C4-2B (cell line): Measurements from ENCODE around the gene ZC4H2.
"Not testable (repeated sequence)": the region's sequence is repeated elsewhere in the genome, so short reads cannot be mapped to it uniquely, and the experiment has no call there.

Experiments used
- H3K27ac ChIP-seq: fragments of 450-650 bp; 2 replicates; pipeline ENCODE4 v1.5.1; 2017
- CTCF ChIP-seq: fragments of 450-650 bp; conservative IDR thresholded peaks from 2 replicates; pipeline ENCODE4 v1.5.1; 2017; ENCODE audit warnings: mild to moderate bottlenecking
- ZFX ChIP-seq: fragments of 450-650 bp; IDR thresholded peaks from 2 replicates; pipeline ENCODE4 v1.6.1; 2017

Gene ZC4H2, protein sequence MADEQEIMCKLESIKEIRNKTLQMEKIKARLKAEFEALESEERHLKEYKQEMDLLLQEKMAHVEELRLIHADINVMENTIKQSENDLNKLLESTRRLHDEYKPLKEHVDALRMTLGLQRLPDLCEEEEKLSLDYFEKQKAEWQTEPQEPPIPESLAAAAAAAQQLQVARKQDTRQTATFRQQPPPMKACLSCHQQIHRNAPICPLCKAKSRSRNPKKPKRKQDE

GRCh38 chrX:64975989-64976672, at the start of gene ZC4H2:
TSS of gene ZC4H2 (minus strand) at chrX:64976450. CDS start at chrX:64976377, 73 bp downstream.
- no peak for TF ChIP-seq ZFX
- no peak for TF ChIP-seq CTCF
- H3K27ac ChIP-seq = no peak within 1 kb of the TSS

DNA sequence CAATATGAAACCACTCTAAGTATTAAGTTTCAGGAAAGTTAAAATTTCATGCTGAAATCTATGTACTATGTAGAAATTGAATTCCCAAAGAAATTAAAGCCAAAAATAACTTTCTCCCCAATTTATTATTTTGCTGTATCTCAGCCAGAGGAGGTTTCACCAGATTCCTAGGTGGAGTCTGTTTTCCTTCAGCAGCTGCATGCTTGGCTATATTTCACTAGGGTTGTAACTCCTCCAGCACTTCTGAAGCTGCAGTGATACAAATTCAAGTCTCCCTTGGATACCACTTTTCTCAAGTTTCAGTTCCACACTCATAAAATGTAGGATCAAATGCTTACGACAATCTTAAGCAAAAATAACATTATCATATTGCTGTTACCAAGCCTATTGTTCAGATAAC, 41.2 kb upstream of the ZC4H2 start:
- no peak overlapping the region for H3K27ac ChIP-seq

DNA sequence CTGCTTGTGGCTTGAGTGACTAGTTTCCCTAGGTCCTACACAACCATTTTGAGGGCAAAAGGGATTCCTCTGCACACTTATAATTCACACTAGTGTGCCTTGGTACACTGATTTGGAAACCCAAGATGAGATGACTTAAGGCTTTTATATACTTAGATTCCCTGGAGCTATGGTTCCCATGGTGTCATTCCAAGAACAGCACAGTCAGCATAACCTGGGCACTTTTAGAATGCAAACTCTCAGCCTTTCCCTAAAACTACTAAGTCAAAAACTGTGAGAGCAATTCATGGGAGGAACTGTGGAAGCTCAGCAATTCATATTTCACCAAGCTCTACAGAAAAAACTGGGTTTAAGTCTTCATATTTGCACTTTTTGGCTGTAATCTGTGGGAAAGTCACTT, 38.0 kb upstream of the ZC4H2 start:
- no peak for TF ChIP-seq CTCF
- no peak for TF ChIP-seq ZFX
- H3K27ac ChIP-seq = no peak overlapping the region

More for the DNA sequence above, 41.2 kb upstream of the ZC4H2 start:
- no peak for TF ChIP-seq CTCF
- TF ChIP-seq ZFX = no peak

- no peak for TF ChIP-seq CTCF
- TF ChIP-seq ZFX = no peak
- no peak overlapping the region for H3K27ac ChIP-seq
Measured at GRCh38 chrX:65009459-65009858, 33.2 kb upstream of the ZC4H2 start.

- H3K27ac ChIP-seq = not testable (repeated sequence)
Measured at GRCh38 chrX:65002208-65002607, 26.0 kb upstream of the ZC4H2 start.

- TF ChIP-seq ZFX (no peak), CTCF (no peak)
- no peak overlapping the region for H3K27ac ChIP-seq
Measured at GRCh38 chrX:64996805-64997204, 20.6 kb upstream of the ZC4H2 start.

- H3K27ac ChIP-seq = no peak overlapping the region
- TF ChIP-seq CTCF (no peak), ZFX (no peak)
Measured at GRCh38 chrX:64994131-64994798, 18.0 kb upstream of the ZC4H2 start.
